ENCODE measurements around the gene TTC13. TPM values are rescaled to one million over a fixed set of nuclear protein-coding genes. Genes with fewer than 3 reads are reported as not detected.
A peak's percentile ranks its signal among the peaks of the same experiment; 100 is the strongest.

The TTC13 gene
- polyA plus RNA-seq, 4 donors = 4.6 to 24.0 (median 7.7) TPM

DNA sequence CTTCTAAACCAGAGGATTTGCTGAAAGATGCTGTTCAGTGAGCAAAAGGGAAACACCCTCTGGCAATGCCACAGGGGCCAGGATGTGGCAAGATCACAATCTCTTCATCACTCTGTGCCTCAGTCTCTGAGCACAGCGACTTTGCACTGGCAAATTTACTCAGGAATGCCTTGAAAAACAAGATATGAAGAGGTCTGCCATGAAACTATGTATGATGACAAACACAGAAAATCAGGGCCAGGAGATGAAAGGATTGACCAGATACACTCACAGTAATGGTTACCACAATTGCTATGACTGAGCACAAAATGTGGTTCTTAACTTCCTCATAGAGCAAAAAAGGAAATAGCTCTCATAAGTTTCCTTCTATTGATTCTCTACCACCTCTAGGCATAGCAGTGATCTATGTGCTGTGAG lies 5.8 kb downstream of the TTC13 start:
- no peak overlapping the region for H3K4me3 ChIP-seq (ENCODE audit: low read depth in 1 of 3, low read length in 3 of 3)
- H3K27ac ChIP-seq (ENCODE audit: low read depth in 1 of 3, low read length in 2 of 3) = peak overlapping the region in 1 of 3 donors; percentile 66
- H3K9me3 ChIP-seq (ENCODE audit: control insufficient read depth in 2 of 2, insufficient read depth in 1 of 2, low read depth in 1 of 2, low read length in 1 of 2) = no peaks in the 10 kb centered on the region
- H3K27me3 ChIP-seq (ENCODE audit: control insufficient read depth in 3 of 3, insufficient read depth in 3 of 3, low read length in 3 of 3) = no peaks in the 10 kb centered on the region
- DNase-seq = no peak
- 50 to 75% (median 52%) methylated on average over 1 of the region's 1 CpG for WGBS, 3 donors
- FAIRE-seq = no peak
- H3K36me3 ChIP-seq (ENCODE audit: control insufficient read depth in 3 of 3, insufficient read depth in 2 of 3, low read depth in 1 of 3, low read length in 3 of 3) = peaks cover 0 to 12% (median 3%) of the 10 kb centered on the region in 3 donors
- peaks cover 5 to 19% (median 7%) of the 10 kb centered on the region in 3 donors for H3K4me1 ChIP-seq (ENCODE audit: control insufficient read depth in 3 of 3, insufficient read depth in 2 of 3, low read depth in 1 of 3, low read length in 2 of 3)

GRCh38 chr1:230971771-230972170 lies 6.9 kb downstream of the TTC13 start:
- H3K9me3 ChIP-seq (ENCODE audit: control insufficient read depth in 2 of 2, insufficient read depth in 1 of 2, low read depth in 1 of 2, low read length in 1 of 2) = no peaks in the 10 kb centered on the region

DNA sequence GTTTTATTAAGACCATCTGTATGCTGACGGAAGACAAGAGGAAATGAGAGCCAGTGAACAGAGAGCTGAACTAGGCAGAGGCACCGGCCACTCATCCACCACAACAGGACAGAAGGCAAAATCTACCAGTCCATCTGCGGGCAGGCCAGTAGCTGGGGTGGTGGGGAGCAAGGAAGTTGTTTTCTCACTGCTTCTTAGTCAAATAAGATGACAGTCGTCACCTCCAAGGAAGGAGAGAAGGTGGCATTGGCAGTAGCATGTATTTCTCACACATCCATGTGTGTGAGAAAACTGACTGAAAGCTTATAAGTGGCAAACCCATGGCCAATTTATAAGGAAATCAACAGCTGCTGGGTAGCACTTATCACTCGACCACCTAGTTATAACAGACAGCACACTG lies 8.2 kb downstream of the TTC13 start:
- Histone ChIP-seq H3K36me3 (ENCODE audit: control insufficient read depth in 3 of 3, insufficient read depth in 2 of 3, low read depth in 1 of 3, low read length in 3 of 3) (peaks cover 0 to 3% (median 2%) of the 10 kb centered on the region in 3 donors), H3K4me3 (ENCODE audit: low read depth in 1 of 3, low read length in 3 of 3) (no peak overlapping the region), H3K27me3 (ENCODE audit: control insufficient read depth in 3 of 3, insufficient read depth in 3 of 3, low read length in 3 of 3) (no peaks in the 10 kb centered on the region), H3K27ac (ENCODE audit: low read depth in 1 of 3, low read length in 2 of 3) (no peak overlapping the region), H3K9me3 (ENCODE audit: control insufficient read depth in 2 of 2, insufficient read depth in 1 of 2, low read depth in 1 of 2, low read length in 1 of 2) (no peaks in the 10 kb centered on the region), H3K4me1 (ENCODE audit: control insufficient read depth in 3 of 3, insufficient read depth in 2 of 3, low read depth in 1 of 3, low read length in 2 of 3) (peaks cover 5 to 13% (median 5%) of the 10 kb centered on the region in 3 donors)
- FAIRE-seq = no peak
- 89 to 92% (median 92%) methylated on average over 5 of the region's 5 CpGs for WGBS, 3 donors
- no peak for DNase-seq

More at GRCh38 chr1:230971771-230972170, 6.9 kb downstream of the TTC13 start:
- DNase-seq = no peak
- Histone ChIP-seq H3K27me3 (ENCODE audit: control insufficient read depth in 3 of 3, insufficient read depth in 3 of 3, low read length in 3 of 3) (no peaks in the 10 kb centered on the region), H3K36me3 (ENCODE audit: control insufficient read depth in 3 of 3, insufficient read depth in 2 of 3, low read depth in 1 of 3, low read length in 3 of 3) (peaks cover 0 to 12% (median 3%) of the 10 kb centered on the region in 3 donors), H3K4me1 (ENCODE audit: control insufficient read depth in 3 of 3, insufficient read depth in 2 of 3, low read depth in 1 of 3, low read length in 2 of 3) (peaks cover 5 to 13% (median 5%) of the 10 kb centered on the region in 3 donors), H3K4me3 (ENCODE audit: low read depth in 1 of 3, low read length in 3 of 3) (no peak overlapping the region), H3K27ac (ENCODE audit: low read depth in 1 of 3, low read length in 2 of 3) (no peak overlapping the region)
- FAIRE-seq = no peak

DNA sequence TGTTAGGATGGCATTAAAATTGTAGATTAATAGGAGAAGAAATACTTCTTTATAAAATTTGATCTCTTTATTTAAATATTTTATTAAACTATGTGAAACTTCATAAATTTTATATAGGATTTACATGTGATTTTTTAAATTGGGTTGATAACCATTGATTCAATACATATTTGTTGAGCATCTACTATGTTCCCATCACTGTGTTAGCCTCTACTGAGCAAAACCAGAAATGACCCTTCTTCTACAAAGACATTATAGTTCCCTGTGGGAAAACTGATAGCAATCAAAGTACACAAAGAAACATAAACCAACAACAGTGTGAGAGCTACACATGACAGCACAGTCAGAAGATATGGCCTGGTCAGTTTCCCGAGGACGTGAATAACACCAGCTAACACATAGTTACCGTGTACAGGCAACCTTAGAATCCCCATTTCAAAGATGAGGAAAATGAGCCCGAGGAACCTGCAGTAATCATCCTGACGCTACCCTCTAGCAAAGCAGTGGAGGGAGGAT lies 12.2 kb downstream of the TTC13 start:
- no peaks in the 10 kb centered on the region for H3K9me3 ChIP-seq (ENCODE audit: control insufficient read depth in 2 of 2, insufficient read depth in 1 of 2, low read depth in 1 of 2, low read length in 1 of 2)
- peaks cover 0 to 4% (median 2%) of the 10 kb centered on the region in 3 donors for H3K4me1 ChIP-seq (ENCODE audit: control insufficient read depth in 3 of 3, insufficient read depth in 2 of 3, low read depth in 1 of 3, low read length in 2 of 3)
- no peaks in the 10 kb centered on the region for H3K27me3 ChIP-seq (ENCODE audit: control insufficient read depth in 3 of 3, insufficient read depth in 3 of 3, low read length in 3 of 3)
- no peak overlapping the region for H3K27ac ChIP-seq (ENCODE audit: low read depth in 1 of 3, low read length in 2 of 3)
- no peak for FAIRE-seq
- H3K36me3 ChIP-seq (ENCODE audit: control insufficient read depth in 3 of 3, insufficient read depth in 2 of 3, low read depth in 1 of 3, low read length in 3 of 3) = peaks cover 0 to 3% (median 0%) of the 10 kb centered on the region in 3 donors
- no peak overlapping the region for H3K4me3 ChIP-seq (ENCODE audit: low read depth in 1 of 3, low read length in 3 of 3)
- no peak for DNase-seq
- WGBS, 3 donors = 89 to 93% (median 90%) methylated on average over 5 of the region's 5 CpGs

GRCh38 chr1:230965535-230965934 lies 13.1 kb downstream of the TTC13 start:
- no peaks in the 10 kb centered on the region for H3K9me3 ChIP-seq (ENCODE audit: control insufficient read depth in 2 of 2, insufficient read depth in 1 of 2, low read depth in 1 of 2, low read length in 1 of 2)
- DNase-seq (no peak), FAIRE-seq (no peak)
- H3K36me3 ChIP-seq (ENCODE audit: control insufficient read depth in 3 of 3, insufficient read depth in 2 of 3, low read depth in 1 of 3, low read length in 3 of 3) = peaks cover 0 to 3% (median under 1%) of the 10 kb centered on the region in 3 donors
- 90 to 96% (median 91%) methylated on average over 5 of the region's 5 CpGs for WGBS, 3 donors
- no peaks in the 10 kb centered on the region for H3K27me3 ChIP-seq (ENCODE audit: control insufficient read depth in 3 of 3, insufficient read depth in 3 of 3, low read length in 3 of 3)
- H3K4me1 ChIP-seq (ENCODE audit: control insufficient read depth in 3 of 3, insufficient read depth in 2 of 3, low read depth in 1 of 3, low read length in 2 of 3) = peaks cover 0 to 4% (median 2%) of the 10 kb centered on the region in 3 donors
- H3K4me3 ChIP-seq (ENCODE audit: low read depth in 1 of 3, low read length in 3 of 3) = no peak overlapping the region
- H3K27ac ChIP-seq (ENCODE audit: low read depth in 1 of 3, low read length in 2 of 3) = no peak overlapping the region

GRCh38 chr1:230964896-230965295 lies 13.8 kb downstream of the TTC13 start:
- DNase-seq (no peak), FAIRE-seq (no peak)
- peaks cover 0 to 4% (median 2%) of the 10 kb centered on the region in 3 donors for H3K4me1 ChIP-seq (ENCODE audit: control insufficient read depth in 3 of 3, insufficient read depth in 2 of 3, low read depth in 1 of 3, low read length in 2 of 3)
- H3K4me3 ChIP-seq (ENCODE audit: low read depth in 1 of 3, low read length in 3 of 3) = no peak overlapping the region
- no peak overlapping the region for H3K27ac ChIP-seq (ENCODE audit: low read depth in 1 of 3, low read length in 2 of 3)
- peaks cover 0 to 2% (median under 1%) of the 10 kb centered on the region in 3 donors for H3K36me3 ChIP-seq (ENCODE audit: control insufficient read depth in 3 of 3, insufficient read depth in 2 of 3, low read depth in 1 of 3, low read length in 3 of 3)
- no peaks in the 10 kb centered on the region for H3K9me3 ChIP-seq (ENCODE audit: control insufficient read depth in 2 of 2, insufficient read depth in 1 of 2, low read depth in 1 of 2, low read length in 1 of 2)
- 47 to 61% (median 49%) methylated on average over 2 of the region's 2 CpGs for WGBS, 3 donors
- H3K27me3 ChIP-seq (ENCODE audit: control insufficient read depth in 3 of 3, insufficient read depth in 3 of 3, low read length in 3 of 3) = no peaks in the 10 kb centered on the region

DNA sequence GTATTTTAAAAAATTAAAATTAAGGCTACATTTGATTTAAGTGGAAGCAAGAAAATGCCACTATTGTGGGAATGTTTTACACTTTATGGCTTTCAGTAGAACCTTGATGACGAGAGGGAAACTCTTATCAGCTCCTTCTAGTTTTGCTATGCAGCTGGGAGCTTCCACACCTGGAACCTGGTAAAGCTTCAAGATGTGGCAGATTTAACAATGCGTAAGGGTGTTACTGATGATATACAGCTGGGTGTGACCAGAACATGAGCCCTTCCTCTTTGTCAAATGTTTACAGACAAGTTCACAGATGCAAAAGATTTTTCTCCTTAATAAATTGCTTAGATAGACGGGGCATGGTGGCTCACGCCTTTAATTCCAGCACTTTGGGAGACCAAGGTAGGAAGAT lies 20.3 kb downstream of the TTC13 start:
- no peaks in the 10 kb centered on the region for H3K9me3 ChIP-seq (ENCODE audit: control insufficient read depth in 2 of 2, insufficient read depth in 1 of 2, low read depth in 1 of 2, low read length in 1 of 2)
- FAIRE-seq (no peak), DNase-seq (peak; percentile 37 to 62)
- H3K27me3 ChIP-seq (ENCODE audit: control insufficient read depth in 3 of 3, insufficient read depth in 3 of 3, low read length in 3 of 3) = no peaks in the 10 kb centered on the region
- no peaks in the 10 kb centered on the region for H3K4me1 ChIP-seq (ENCODE audit: control insufficient read depth in 3 of 3, insufficient read depth in 2 of 3, low read depth in 1 of 3, low read length in 2 of 3)
- peaks cover 5 to 11% (median 5%) of the 10 kb centered on the region in 3 donors for H3K36me3 ChIP-seq (ENCODE audit: control insufficient read depth in 3 of 3, insufficient read depth in 2 of 3, low read depth in 1 of 3, low read length in 3 of 3)
- no peak overlapping the region for H3K27ac ChIP-seq (ENCODE audit: low read depth in 1 of 3, low read length in 2 of 3)
- H3K4me3 ChIP-seq (ENCODE audit: low read depth in 1 of 3, low read length in 3 of 3) = no peak overlapping the region
- WGBS, 3 donors = 45 to 73% (median 56%) methylated on average over 4 of the region's 4 CpGs

- FAIRE-seq = no peak
- 85 to 92% (median 87%) methylated on average over 4 of the region's 4 CpGs for WGBS, 3 donors
Measured at GRCh38 chr1:230957580-230957989, 21.1 kb downstream of the TTC13 start.

DNA sequence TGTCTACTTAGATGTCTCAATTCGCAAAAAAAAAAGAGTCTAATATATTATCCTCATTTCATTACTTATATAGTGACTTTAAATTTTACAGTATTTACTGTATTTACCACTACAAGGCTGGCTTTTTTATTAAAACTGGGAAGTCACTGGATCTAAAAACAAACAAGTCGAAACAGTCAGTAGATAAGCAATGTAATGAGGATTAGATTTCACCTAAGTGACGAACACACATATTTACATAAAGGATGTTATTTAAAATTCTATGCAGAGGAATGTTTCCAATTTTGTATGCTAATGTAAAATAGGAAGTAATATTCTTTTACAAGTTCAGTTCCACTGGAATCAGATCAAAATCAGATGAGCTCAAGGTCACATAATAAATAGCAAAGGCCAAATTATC lies 28.3 kb downstream of the TTC13 start:
- no peak for DNase-seq
- H3K36me3 ChIP-seq (ENCODE audit: control insufficient read depth in 3 of 3, insufficient read depth in 2 of 3, low read depth in 1 of 3, low read length in 3 of 3) = peaks cover 0 to 7% (median 0%) of the 10 kb centered on the region in 3 donors
- no peaks in the 10 kb centered on the region for H3K4me1 ChIP-seq (ENCODE audit: control insufficient read depth in 3 of 3, insufficient read depth in 2 of 3, low read depth in 1 of 3, low read length in 2 of 3)
- H3K27ac ChIP-seq (ENCODE audit: low read depth in 1 of 3, low read length in 2 of 3) = no peak overlapping the region
- WGBS, 3 donors = 41 to 68% (median 66%) methylated on average over 3 of the region's 3 CpGs
- no peak overlapping the region for H3K4me3 ChIP-seq (ENCODE audit: low read depth in 1 of 3, low read length in 3 of 3)
- no peaks in the 10 kb centered on the region for H3K9me3 ChIP-seq (ENCODE audit: control insufficient read depth in 2 of 2, insufficient read depth in 1 of 2, low read depth in 1 of 2, low read length in 1 of 2)
- FAIRE-seq = no peak
- H3K27me3 ChIP-seq (ENCODE audit: control insufficient read depth in 3 of 3, insufficient read depth in 3 of 3, low read length in 3 of 3) = no peaks in the 10 kb centered on the region

More at GRCh38 chr1:230957580-230957989, 21.1 kb downstream of the TTC13 start:
- Histone ChIP-seq H3K27me3 (ENCODE audit: control insufficient read depth in 3 of 3, insufficient read depth in 3 of 3, low read length in 3 of 3) (no peaks in the 10 kb centered on the region), H3K4me3 (ENCODE audit: low read depth in 1 of 3, low read length in 3 of 3) (no peak overlapping the region), H3K27ac (ENCODE audit: low read depth in 1 of 3, low read length in 2 of 3) (no peak overlapping the region), H3K36me3 (ENCODE audit: control insufficient read depth in 3 of 3, insufficient read depth in 2 of 3, low read depth in 1 of 3, low read length in 3 of 3) (peaks cover 5 to 11% (median 5%) of the 10 kb centered on the region in 3 donors), H3K9me3 (ENCODE audit: control insufficient read depth in 2 of 2, insufficient read depth in 1 of 2, low read depth in 1 of 2, low read length in 1 of 2) (no peaks in the 10 kb centered on the region), H3K4me1 (ENCODE audit: control insufficient read depth in 3 of 3, insufficient read depth in 2 of 3, low read depth in 1 of 3, low read length in 2 of 3) (no peaks in the 10 kb centered on the region)
- no peak for DNase-seq
